ENCODE results near the gene TPSG1.
A peak's percentile ranks its signal among the peaks of the same experiment; 100 is the strongest.
"Not testable (repeated sequence)": the region's sequence is repeated elsewhere in the genome, so short reads cannot be mapped to it uniquely, and the experiment has no call there.

The TPSG1 gene

DNA sequence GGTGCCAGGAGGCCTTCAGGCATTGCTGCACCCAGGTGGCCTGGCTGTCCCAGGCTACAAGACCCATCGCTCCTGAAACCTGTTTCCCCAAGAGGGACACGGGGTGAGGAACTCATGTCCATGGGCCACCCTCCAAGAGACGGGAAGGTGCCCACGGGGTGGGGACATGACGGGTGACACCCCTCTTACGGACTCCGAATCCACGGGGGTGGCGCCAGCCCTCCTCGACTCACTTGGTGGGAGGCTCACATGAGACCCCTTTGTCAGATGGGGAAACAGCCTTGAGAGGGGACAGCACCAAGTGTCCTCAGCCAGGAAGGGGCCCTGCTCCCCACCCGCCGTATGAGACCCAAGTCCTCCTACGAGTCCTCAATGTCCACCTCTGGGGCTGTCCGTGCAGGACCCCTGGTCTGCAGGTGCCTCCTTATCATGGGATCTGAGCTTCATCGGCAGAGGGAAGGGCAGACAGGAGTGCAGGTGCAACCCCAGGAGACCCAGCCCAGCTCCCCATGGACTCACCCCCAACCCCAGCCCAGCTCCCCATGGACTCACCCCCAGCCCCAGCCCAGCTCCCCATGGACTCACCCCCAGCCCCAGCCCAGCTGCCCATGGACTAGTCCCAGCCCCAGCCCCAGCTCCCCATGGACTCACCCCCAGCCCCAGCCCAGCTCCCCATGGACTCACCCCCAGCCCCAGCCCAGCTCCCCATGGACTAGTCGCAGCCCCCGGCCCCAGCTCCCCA lies 5.6 kb upstream of the TPSG1 start:
- DNase-seq = not testable (repeated sequence)

- DNase-seq = not testable (repeated sequence)
These were observed 5.0 kb upstream of the TPSG1 start, which contains the start of gene TPSB2 for GRCh38 chr16:1230084-1230470. TSS of gene TPSB2 (minus strand) at chr16:1230184. CDS start at chr16:1229951, 233 bp downstream.

- DNase-seq = not testable (repeated sequence)
These were observed 4.4 kb upstream of the TPSG1 start for GRCh38 chr16:1229476-1229875.

- not testable (repeated sequence) for DNase-seq
These were observed 3.2 kb upstream of the TPSG1 start for GRCh38 chr16:1228227-1228626.

DNA sequence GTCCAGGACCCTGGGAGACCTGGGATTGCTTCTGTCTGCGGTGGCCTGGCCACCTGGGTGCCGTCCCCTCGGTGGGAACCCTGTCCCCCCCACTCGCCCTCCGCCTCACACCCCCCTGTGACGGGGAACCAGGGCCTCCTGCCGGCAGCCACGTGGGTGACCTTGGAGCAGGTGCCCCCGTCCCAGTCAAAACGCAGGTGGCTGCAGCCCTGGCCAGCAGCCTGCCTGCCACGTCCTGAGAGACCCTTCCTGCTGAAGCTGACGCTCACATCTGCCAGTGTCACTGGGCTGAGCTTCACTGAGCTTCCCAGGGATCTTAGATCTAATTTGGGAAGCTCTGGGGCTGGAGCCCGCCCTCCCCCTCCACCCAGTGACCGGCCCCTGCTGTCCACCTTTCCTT lies 1.6 kb upstream of the TPSG1 start:
- DNase-seq = not testable (repeated sequence)

DNA sequence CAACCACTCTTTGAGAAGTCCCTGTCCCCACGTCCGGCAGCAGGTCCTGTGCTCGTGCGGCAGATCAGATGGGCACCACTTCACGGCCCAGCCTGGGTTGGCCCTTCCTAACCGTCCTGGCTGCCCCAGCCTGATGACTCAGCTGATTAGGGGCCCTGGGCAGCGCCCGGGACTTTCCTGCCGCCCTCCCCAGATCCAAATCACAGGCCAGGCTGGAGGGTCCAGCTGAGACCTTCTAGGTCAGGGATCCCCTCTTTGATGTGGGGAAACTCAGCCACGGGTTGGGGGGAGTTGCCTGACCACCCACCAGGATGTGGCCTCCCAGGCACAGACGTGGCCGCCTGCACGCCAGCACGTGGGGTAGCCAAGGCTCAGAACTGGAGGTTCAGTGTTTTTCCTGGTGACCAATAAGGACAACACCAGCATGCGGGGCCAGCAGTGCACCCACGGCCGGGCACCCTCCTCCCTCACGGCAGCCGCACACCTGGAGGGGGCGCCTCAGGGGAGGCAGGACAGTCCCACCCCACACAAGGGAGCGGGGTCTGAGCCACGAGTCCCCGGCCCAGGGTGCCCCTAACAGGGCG lies 752 bp upstream of the TPSG1 start:
- DNase-seq = peak; percentile 13

GRCh38 chr16:1224558-1224957 lies 510 bp downstream of the TPSG1 start:
- DNase-seq = no peak

DNA sequence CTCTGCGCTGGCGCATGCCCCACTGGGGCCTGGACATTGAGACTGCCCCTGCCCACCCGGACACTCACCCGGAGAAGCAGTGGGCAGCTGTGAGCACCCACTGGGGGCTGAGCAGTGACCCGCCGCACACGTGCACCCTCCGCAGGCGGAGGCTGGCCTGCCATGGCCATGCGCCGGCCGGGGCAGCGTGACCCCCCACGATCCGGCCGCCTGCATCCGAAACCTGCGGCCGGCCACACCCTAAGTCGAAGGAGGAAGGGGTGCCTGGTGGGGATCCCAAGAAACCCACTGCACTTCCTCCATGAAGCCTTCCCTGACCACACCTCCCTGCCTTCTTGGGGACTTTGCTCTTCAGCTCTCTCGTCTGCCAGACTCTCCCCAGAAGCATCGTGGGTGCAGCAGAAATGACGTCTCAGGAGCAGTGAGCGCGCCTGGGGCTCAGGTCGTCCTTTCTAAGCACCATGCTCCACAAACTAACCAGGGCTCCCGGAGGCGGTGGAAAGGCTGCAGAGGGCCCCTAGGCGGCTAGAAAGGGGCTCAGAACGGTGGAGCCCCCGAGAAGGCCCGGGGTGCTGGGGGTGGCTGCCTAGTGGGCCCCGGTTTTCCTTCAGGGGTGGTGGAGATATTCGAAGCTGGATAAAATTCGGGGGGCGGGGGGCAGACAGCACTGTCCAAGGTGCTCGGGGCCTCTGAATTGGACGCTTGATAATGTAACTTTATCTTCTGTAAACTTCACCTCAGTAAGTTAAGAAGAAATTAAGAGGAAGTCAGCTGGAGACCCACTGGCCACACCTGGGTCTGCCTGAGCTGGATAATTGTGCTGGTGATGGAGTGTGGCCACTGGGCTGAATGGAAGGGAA lies 1.5 kb downstream of the TPSG1 start:
- no peak for DNase-seq

DNA sequence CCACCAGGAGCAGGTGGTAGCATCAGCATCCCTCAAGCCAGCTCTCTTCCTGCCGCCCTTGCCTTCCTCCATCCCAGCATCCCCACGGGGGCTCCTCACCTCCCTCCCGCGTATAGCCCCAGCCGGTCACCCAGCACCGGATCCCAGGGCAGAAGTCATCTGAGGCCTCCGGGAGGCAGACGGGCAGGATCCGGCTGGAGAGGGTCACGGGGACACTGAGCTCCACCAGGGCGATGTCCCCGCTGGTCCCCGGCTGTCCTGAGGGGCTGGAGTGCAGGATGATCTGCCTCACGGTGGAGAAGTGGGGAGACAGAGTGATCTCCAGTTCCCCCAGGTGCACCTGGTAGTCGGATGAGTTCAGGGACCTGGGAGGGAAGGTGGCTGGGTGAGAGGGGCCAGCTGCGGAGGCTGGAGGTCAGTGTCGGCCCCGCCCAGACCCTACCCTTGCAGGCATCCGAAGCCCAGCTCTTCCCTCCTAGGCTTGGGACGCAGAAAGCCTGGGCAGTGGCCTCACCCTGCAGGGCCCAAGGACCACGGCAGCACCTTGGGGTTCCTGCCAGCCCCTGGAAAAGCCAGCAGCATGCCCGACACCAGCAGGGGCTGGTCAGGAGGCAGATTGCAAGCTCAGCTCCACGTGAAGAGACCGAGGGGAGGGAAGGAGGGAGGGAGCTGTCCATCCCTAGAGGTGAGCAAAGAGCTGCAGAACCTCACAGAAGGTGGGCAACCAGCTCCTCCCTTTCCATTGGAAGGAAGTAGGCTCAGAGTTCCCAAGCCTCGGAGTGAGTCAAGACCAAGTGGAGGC lies 2.3 kb downstream of the TPSG1 start:
- no peak for DNase-seq

DNA sequence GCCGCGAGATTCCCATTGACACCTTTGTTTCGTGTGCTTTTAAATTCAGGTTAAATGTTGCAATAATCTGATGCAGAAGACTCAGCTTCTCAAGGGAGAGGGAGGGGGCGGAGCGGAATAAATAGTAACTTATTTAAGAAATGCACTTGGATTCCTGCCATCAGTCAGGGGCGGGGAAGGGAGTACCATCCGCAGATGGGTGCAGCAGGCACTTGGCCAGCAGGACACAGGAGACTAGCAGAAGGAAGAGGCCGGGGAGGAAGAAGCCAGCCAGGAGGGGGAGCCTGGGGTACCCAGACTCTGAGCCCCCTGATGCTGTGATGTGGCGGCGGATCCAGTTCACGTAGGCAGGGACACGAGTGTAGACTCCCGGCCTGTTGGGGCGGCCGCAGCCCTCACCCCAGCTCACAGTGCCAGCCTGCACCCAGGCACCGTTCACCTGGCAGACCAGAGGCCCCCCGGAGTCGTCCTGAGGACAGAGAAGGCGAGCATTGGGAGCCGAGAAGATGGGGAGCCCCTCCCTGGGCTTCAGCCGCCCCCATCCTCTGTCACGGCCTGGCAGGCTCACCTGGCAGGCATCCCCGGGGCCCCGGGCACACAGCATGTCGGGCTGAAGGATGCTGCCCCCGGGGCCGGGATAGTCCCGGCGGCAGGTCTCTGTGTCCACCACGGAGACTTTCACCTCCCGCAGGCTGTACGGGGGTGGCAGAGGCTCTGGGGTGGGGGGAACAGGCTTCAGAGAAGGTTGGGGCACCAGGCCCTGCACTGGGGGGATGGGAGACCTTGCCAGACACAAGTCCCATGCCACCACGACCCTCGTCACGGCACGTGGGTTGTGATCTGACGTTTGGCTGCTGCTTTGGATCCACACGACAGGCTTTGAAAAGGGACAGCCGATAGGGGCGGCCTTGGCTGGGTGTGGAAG lies 3.2 kb downstream of the TPSG1 start:
- DNase-seq = no peak

GRCh38 chr16:1220841-1221627 lies 4.0 kb downstream of the TPSG1 start:
- DNase-seq = no peak

- DNase-seq = no peak
These were observed 4.9 kb downstream of the TPSG1 start for GRCh38 chr16:1220098-1220728.

DNA sequence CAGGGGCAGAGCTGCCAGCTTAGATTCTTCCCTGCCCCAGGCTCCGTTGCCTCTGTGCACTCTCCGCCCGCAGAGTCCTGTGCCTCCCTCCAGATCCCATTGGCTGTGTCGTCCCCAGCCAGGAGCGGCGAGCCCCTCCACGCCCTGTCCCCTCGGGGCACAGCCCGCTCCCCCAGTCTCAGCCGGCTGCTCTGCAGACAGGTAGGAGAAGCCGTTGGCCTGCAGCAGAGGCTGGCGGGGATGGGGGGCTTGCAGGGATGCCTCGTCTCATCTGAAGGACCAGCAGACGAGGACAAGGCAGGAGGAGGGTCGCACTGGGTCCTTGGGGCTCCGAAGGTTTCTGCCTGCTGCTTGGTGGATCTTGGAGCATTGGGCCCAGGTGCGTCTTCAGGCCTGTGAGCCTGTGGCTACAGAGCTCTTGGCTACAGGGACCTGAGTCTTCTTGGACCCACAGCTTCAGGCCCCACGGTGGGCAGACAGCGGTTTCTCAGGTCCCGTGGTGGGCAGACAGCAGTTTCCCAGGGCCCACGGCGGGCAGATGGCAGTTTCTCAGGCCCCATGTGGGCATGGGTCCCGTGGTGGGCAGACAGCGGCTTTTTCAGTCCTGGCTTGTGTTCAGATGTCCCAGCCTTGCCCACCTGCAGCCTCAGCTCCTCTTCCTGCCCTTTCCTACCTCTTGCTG lies 6.0 kb downstream of the TPSG1 start:
- no peak for DNase-seq

- no peak for DNase-seq
These were observed 6.8 kb downstream of the TPSG1 start for GRCh38 chr16:1218061-1218929.

- DNase-seq = no peak
These were observed 7.5 kb downstream of the TPSG1 start for GRCh38 chr16:1217526-1217925.

DNA sequence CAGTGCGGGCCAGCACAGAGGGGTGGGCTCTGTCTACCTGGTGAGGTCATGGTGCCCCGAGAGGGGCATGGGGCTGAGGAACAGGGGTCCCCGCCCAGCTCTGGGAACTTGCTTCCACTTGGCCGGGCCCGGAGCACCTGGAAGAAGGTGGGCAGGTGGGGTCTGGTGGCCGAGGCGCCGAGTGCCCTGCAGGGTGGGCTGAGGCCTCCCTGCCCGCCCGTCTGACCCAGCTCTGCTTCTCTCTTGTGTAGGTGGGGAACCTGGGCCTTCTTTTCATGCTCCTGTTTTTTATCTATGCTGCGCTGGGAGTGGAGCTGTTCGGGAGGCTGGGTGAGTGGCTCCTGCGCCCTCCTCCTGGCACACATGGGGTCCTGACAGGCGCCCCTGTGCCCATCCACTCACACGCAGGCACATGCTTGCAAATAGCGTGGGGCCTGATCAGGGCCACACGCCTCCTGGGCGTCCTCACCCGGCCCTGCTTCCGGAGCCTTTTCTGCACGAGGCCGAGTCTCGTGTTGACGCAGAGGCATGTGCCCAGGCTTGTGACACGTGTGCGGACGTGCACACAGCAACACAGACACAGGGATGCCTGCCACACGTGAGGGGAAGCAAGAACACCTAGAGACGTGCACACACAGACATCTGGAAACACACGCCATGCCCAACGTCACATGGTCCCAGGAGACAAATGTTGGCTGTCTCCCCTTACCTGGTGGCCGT lies 8.2 kb downstream of the TPSG1 start:
- no peak for DNase-seq

DNA sequence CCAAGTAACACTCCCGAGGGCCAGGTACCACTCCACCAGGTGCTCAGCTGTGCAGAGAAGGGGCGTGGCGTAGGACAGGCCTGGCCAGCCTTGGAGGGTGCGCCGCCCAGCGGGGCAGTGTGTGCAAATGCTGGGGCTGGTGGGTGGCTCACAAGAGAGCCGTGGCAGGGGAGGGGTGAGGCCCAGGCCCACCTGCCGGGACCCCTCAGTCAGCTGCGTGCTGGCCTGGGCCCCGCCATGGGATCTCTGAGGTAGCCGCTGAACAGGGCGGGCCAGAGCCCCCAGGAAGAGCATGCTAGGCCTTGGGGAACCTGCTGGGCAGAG lies 8.8 kb downstream of the TPSG1 start:
- no peak for DNase-seq

Data from right kidney (tissue), 1 donor.